Caco-2 (cell line): Measurements from ENCODE around the gene PMAIP1. TPM values are rescaled to one million over a fixed set of nuclear protein-coding genes. Genes with fewer than 3 reads are reported as not detected.

ENCODE experiments used
- BruUV-seq: library from RNA; stranded (reverse); fragments of 400-500 nt; replicated peaks from 2 replicates; lab custom pipeline; 2021; lab: Mats Ljungman, UMichigan
- CTCF ChIA-PET: fragments of 300-600 bp; sonication (Branson Sonifier 250); formaldehyde crosslinking; loops from one replicate; lab custom pipeline; 2022; ENCODE audit warnings: antibody characterized with exemption; lab: Charles Lee
- POLR2A ChIA-PET: fragments of 300-600 bp; sonication (Branson Sonifier 250); formaldehyde crosslinking; loops from one replicate; lab custom pipeline; 2022; ENCODE audit warnings: antibody characterized with exemption; lab: Charles Lee
- DNase-seq, 2 experiments: peaks; one replicate each; pipeline versions ENCODE4 v3.0.0 to v3.0.0-alpha.2; 2020 to 2022
- H3K27me3 ChIP-seq: replicated peaks from 2 replicates; pipeline ENCODE4 v1.6.0; 2011; ENCODE audit warnings: low read length; ENCODE audit not compliant: control insufficient read depth, insufficient read depth
- H3K36me3 ChIP-seq: 2 replicates; pipeline ENCODE4 v1.5.1; 2011; ENCODE audit warnings: low read length; ENCODE audit not compliant: control insufficient read depth, insufficient read depth
- H3K4me1 ChIP-seq: fragments of 250-450 bp; sonication (Bioruptor Pico); 2 replicates; pipeline ENCODE4 v1.5.1; 2020; ENCODE audit warnings: mild to moderate bottlenecking
- H3K4me3 ChIP-seq: 2 replicates; pipeline ENCODE4 v1.5.1; 2011; ENCODE audit warnings: low read depth, mild to moderate bottlenecking, control low read depth, low read length
- H3K9me3 ChIP-seq: fragments of 250-450 bp; sonication (Bioruptor Pico); 2 replicates; pipeline ENCODE4 v1.5.1; 2020; ENCODE audit warnings: mild to moderate bottlenecking, moderate library complexity
- H3K27ac Mint-ChIP-seq: one replicate; pipeline ENCODE4 v1.8.0; 2022; ENCODE audit warnings: mixed read lengths; ENCODE audit not compliant: unreplicated experiment
- H3K27me3 Mint-ChIP-seq: one replicate; pipeline ENCODE4 v1.8.0; 2022; ENCODE audit warnings: mixed read lengths; ENCODE audit not compliant: insufficient read depth, unreplicated experiment
- H3K36me3 Mint-ChIP-seq: one replicate; pipeline ENCODE4 v1.8.0; 2022; ENCODE audit warnings: mild to moderate bottlenecking, mixed read lengths; ENCODE audit not compliant: insufficient read depth, unreplicated experiment
- H3K4me1 Mint-ChIP-seq: one replicate; pipeline ENCODE4 v1.8.0; 2022; ENCODE audit warnings: low read depth, mixed read lengths; ENCODE audit not compliant: unreplicated experiment
- H3K4me3 Mint-ChIP-seq: one replicate; pipeline ENCODE4 v1.8.0; 2022; ENCODE audit warnings: mild to moderate bottlenecking, moderate library complexity, mixed read lengths; ENCODE audit not compliant: unreplicated experiment
- H3K9me3 Mint-ChIP-seq: one replicate; pipeline ENCODE4 v1.8.0; 2022; ENCODE audit warnings: mixed read lengths; ENCODE audit not compliant: unreplicated experiment
- CTCF ChIP-seq, 2 experiments: fragments of 200-600 bp in 1 of 2; IDR thresholded peaks; 1 replicate in 1 of 2; 2 replicates in 1 of 2; pipeline versions ENCODE4 v1.5.1 to v1.8.0; 2011 to 2022; ENCODE audit warnings: antibody characterized with exemption in 1 of 2, control low read depth in 1 of 2, inconsistent platforms in 1 of 2, low read depth in 1 of 2, low read length in 1 of 2, mild to moderate bottlenecking in 1 of 2, moderate library complexity in 1 of 2; ENCODE audit not compliant: insufficient read depth in 1 of 2, severe bottlenecking in 1 of 2, unreplicated experiment in 1 of 2
- intact Hi-C: fragments of 100-400 bp; cut with micrococcal nuclease; formaldehyde crosslinking; loops from one replicate; pipeline ENCODE4 v1.10.0; 2022; ENCODE audit not compliant: unreplicated experiment
- total RNA-seq: library from RNA; stranded (reverse); gene quantifications from 2 replicates; pipeline ENCODE4 v1.2.3, GENCODE V29; 2022

The PMAIP1 gene
- total RNA-seq, 1 experiment from 2014 or later, result 2.3 TPM

GRCh38 chr18:59941331-59941730 is 41.5 kb downstream of the PMAIP1 start:
- Mint-ChIP-seq H3K4me3 (no peak overlapping the region), H3K9me3 (no peaks in the 10 kb centered on the region), H3K27ac (no peak overlapping the region), H3K4me1 (no peaks in the 10 kb centered on the region), H3K36me3 (no peaks in the 10 kb centered on the region), H3K27me3 (no peaks in the 10 kb centered on the region)
- H3K4me3 ChIP-seq, result no peak overlapping the region
- POLR2A ChIA-PET, result no interaction called here
- H3K9me3 ChIP-seq, result no peaks in the 10 kb centered on the region
- intact Hi-C loops, result no loop called here
- DNase-seq, result no peak
- H3K4me1 ChIP-seq, result no peaks in the 10 kb centered on the region
- BruUV-seq, result no TSS peak
- CTCF ChIA-PET, result no interaction called here
- H3K36me3 ChIP-seq, result no peaks in the 10 kb centered on the region
- TF ChIP-seq CTCF (IDR thresholded peaks at IDR 0.05; ENCODE audit: insufficient read depth in 1 of 2, low read depth in 1 of 2, low read length in 1 of 2, severe bottlenecking in 1 of 2, unreplicated experiment in 1 of 2), result no peak
- no peaks in the 10 kb centered on the region for H3K27me3 ChIP-seq

GRCh38 chr18:59942601-59943000 is 42.8 kb downstream of the PMAIP1 start:
- Mint-ChIP-seq H3K27me3 (no peaks in the 10 kb centered on the region), H3K36me3 (no peaks in the 10 kb centered on the region), H3K4me1 (no peaks in the 10 kb centered on the region), H3K4me3 (no peak overlapping the region), H3K9me3 (no peaks in the 10 kb centered on the region), H3K27ac (no peak overlapping the region)
- H3K4me1 ChIP-seq, result no peaks in the 10 kb centered on the region
- ChIA-PET CTCF (no interaction called here), POLR2A (no interaction called here)
- H3K36me3 ChIP-seq, result no peaks in the 10 kb centered on the region
- no TSS peak for BruUV-seq
- no peak for TF ChIP-seq CTCF (IDR thresholded peaks at IDR 0.05; ENCODE audit: insufficient read depth in 1 of 2, low read depth in 1 of 2, low read length in 1 of 2, severe bottlenecking in 1 of 2, unreplicated experiment in 1 of 2)
- H3K27me3 ChIP-seq, result no peaks in the 10 kb centered on the region
- intact Hi-C loops, result no loop called here
- H3K4me3 ChIP-seq, result no peak overlapping the region
- DNase-seq, result no peak
- no peaks in the 10 kb centered on the region for H3K9me3 ChIP-seq

GRCh38 chr18:59945544-59945943 is 45.7 kb downstream of the PMAIP1 start:
- no peak for TF ChIP-seq CTCF (IDR thresholded peaks at IDR 0.05; ENCODE audit: insufficient read depth in 1 of 2, low read depth in 1 of 2, low read length in 1 of 2, severe bottlenecking in 1 of 2, unreplicated experiment in 1 of 2)
- Histone ChIP-seq H3K27me3 (no peaks in the 10 kb centered on the region), H3K4me3 (no peak overlapping the region), H3K36me3 (no peaks in the 10 kb centered on the region), H3K9me3 (no peaks in the 10 kb centered on the region), H3K4me1 (no peaks in the 10 kb centered on the region)
- Mint-ChIP-seq H3K4me1 (no peaks in the 10 kb centered on the region), H3K9me3 (no peaks in the 10 kb centered on the region), H3K27me3 (no peaks in the 10 kb centered on the region), H3K36me3 (no peaks in the 10 kb centered on the region), H3K27ac (no peak overlapping the region), H3K4me3 (no peak overlapping the region)
- BruUV-seq, result no TSS peak
- intact Hi-C loops, result no loop called here
- POLR2A ChIA-PET, result no interaction called here
- CTCF ChIA-PET, result no interaction called here
- no peak for DNase-seq
